ENCODE measurements around the gene KXD1.

DNA sequence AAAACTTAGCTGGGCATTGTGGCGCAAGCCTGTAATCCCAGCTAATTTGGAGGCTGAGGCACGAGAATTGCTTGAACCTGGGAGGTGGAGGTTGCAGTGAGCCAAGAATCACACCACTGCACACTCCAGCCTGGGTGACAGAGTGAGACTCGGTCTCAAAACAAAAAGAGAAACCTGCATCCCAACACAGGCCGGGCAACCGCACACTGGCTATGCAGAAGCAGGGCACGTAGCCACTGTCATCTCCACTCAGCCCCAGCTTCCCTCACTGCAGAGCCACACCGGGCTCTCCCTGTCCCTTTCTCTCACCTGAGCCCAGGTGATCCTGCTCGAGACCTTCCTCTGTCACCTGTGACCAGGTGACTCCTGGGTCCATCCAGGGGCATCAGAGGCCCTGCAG, 47.5 kb upstream of the KXD1 start:
- TF ChIP-seq CTCF (IDR thresholded peaks at IDR 0.05) (no peak), POLR2A (IDR thresholded peaks at IDR 0.05; ENCODE audit: low read depth) (no peak), EP300 (IDR thresholded peaks at IDR 0.05) (no peak)

All from esophagus muscularis mucosa (tissue), 4 donors.